ENCODE results near the gene SIAH3.

The SIAH3 gene

DNA sequence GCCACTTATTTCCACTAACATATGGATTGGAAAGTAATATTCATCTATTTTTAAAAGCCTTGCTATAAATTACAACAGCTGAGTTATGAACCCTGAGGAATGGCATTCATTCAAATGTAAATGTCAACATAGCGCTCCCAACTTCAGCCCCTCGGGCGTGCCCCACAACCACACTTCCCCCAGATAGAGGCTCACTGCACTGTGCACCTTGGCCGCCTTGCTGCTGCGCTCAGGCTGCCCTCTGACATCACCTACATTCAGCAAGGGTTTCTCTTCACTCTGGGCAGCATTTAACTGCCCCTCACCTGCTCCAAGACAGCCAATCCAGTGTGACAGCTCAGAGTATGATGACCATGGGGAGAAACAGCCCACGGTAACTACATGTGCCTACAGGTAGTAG, 35.1 kb downstream of the SIAH3 start:
- no peak for DNase-seq

DNA sequence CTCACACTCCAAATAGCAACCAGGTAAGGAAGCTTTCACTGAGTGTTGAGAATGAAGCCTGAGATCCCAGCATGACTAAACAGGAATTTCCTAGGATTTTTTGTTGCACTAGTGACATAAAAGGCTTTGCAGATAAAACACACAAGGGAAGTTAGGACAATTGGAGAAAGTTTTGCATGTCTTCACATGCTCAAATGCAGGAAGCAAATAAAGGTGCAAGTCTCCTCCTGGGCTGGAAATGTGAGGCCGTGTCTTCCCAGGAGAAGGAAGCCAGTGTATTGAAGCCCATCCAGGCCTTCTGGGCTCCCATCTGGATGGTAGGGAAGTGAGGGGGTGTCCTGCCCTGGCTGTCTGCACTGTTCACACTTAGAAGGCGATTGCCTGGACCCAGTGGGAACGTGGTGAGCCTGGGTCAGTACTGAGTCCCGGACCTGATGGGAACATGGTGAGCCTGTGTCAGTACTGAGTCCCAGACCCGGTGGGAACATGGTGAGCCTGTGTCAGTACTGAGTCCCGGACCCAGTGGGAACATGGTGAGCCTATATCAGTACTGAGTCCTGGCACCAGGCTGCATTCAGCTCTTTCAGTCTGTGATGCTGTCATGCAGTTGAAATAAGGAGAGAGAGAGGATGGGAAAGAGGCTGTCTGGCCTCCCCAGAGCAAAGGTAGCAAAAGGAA, 38.7 kb downstream of the SIAH3 start:
- no peak for DNase-seq

GRCh38 chr13:45811891-45812694, 39.5 kb downstream of the SIAH3 start:
- no peak for DNase-seq

DNA sequence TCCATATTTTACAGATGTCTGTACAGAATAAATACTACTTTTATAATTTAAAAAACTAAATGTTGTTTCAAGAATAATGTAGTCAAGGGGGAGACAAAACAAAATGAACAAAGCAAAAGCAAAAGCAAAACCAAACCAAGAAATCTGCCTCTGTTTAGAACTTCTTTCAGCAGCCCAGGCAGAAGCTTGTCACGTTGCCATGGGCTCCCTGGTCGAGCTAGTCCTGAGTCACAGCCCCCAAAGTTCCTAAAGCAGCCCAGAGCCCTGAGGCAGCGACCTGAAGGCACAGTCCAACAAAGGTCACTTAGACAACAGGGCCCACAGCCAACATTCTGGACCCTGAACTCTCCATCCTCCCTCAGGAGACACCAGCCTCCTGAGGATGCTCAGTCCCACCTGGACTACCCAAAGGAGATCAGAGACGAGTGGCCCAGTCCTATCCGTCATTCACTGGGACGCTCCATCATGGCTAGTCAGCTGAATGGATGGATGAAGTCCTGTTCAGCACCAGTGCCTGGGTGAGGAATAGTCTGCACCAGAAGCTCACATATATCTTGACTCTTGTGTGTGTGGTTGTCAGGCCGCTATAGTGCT, 41.7 kb downstream of the SIAH3 start:
- no peak for DNase-seq

DNA sequence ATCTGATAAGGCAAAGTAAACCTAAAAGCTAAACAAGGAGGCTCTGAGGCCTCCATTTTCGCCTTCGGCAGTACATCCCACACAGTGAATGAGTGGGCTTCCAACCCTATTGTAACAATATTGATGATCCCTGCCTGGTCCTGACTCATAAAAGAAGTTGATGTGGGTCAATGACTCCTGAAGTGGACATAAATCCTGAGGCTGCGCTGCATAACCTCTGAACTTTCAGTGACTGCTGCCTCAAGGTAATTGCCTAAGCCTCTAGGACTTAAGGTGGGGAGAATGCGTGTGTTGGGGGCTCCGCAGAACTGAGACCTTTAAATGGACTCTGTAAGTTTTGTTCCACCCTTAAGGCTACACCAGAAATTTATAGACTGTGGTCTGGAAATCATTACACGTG, 42.6 kb downstream of the SIAH3 start:
- DNase-seq, result no peak

GRCh38 chr13:45807520-45808099, 43.9 kb downstream of the SIAH3 start:
- no peak for DNase-seq

DNA sequence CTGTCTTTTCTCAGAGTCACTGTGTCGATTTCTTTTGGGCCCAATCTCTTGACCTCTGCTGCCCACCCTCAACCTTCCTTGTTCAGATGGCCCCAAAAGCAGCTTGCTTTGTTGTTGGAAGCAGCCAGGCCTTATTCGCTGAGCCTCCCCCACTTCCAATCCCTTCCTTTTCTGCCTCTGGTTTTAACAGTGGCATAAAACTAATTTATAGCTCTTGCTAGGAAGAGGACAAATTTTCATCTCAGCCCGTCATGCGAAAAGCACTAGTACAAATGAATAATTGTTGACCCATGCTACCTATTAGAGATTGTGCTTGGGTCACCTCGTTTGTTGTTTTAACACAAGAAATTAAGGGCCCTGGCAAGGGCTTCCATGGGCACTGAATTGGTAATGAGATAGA, 51.1 kb downstream of the SIAH3 start:
- no peak for DNase-seq

DNA sequence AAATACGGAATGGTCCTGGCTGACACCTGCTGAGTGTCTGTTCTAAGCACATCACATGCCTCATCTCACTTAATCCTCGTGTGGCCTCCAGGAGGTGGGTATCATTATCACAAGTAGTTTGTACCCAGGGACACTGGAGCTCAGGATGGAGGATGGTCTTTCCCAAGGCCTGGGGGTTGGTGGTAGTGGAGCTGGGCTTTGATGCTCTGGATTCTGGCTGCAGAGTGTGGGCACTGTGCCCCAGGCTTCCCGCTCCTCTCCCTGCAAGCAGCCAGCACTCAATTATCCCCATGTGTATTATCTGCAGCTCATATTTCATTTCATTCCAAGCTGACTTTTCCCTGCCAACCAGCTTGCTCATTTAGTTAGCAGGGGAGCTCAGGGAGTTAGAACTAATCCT, 52.1 kb downstream of the SIAH3 start:
- no peak for DNase-seq

DNA sequence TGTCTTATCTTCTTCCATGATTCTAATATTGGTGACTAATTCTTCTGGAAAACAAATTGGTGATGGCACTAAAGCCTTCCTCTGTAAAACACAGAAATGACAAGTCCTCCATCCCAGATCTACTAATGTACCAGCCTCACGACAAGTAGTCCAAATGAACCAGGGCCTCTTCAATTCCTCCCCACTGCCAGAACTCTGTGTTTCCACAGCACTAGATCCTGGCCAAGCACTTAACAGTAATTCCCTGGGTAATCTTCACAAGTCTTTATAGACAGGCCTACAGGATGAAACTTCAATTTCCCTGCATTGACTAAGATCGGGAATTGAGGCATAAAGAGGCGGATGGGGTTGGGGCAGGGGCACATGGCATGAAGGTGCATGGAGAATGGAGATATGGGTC, 52.7 kb downstream of the SIAH3 start:
- no peak for DNase-seq

DNA sequence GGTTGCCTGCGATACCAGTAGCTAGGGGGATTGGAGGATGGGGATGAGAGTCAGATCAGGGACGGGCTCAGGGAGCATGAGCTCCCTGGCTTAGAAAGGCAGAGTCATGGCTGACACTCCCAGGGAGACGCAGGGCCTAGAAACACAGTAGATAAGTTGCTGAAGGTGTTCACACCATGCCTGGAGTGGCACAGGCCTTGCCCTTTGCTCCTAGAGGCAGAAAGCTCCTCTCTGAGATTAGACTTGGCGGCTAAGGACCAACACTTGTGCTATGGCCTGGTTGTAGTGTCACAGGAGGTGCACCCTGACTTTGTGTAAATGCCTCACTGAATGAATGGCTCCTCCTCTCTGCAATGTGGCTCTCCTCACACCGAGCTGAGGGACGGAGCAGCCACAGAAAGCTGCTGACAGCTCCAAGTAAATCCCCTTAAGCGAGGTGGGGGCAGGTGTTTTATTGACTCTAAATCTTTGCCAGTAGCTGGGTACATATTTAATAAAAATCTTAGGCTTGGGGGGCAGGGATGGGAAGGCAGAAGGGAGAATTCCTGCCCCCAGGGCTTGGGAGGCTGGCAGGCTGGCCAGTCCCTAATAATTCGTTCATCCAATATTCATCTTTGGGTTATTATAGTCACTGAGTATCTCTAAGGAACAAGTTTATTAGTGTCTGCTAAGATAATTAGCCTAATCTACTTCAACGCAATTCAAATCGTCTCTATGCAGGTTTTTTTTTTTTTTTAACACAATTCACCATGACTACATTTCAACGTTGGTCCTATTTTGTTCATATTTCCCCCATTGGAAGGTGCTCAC, 54.9 kb downstream of the SIAH3 start:
- DNase-seq, result no peak

DNA sequence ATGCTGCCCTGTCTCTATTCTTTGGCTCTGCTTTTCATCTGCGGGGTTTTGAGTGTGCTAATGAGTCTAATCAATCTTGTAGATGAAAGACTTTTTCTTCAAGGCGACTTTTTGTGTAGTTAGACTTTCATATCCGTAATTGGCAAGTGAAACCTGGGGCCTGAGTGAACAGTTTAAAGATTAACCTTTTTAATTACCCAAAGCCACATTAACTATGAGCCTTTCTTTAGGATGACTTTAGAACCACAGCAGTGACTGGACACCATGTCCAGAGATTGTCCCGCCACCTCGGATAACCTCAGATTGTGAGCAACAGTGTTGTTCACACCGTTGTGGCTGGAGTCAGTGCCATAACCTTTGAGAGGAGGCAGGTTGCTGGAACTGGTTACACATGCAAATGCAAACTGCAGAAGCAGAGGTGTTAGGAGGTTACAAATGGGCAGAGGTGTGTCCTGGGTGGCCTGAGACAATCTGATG, 58.7 kb downstream of the SIAH3 start:
- DNase-seq, result no peak

DNA sequence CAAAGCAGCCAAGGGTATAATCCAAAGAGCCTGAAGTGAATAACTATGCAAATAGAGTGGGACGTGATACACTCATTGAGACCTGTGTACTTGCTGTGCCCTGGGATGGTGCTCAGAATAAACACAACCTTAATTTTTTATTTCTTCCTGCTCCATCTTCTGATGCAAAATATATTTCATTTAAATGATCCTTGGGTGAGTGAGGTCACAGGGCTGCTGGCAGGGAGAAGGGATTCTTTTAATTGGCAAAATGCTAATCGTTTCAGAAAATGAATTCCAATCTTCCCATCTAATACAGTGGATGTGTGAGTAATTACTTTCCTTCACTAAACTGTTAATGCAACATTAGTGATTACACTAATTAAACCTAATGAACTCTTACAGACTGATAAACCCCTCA, 63.5 kb downstream of the SIAH3 start:
- no peak for DNase-seq

DNA sequence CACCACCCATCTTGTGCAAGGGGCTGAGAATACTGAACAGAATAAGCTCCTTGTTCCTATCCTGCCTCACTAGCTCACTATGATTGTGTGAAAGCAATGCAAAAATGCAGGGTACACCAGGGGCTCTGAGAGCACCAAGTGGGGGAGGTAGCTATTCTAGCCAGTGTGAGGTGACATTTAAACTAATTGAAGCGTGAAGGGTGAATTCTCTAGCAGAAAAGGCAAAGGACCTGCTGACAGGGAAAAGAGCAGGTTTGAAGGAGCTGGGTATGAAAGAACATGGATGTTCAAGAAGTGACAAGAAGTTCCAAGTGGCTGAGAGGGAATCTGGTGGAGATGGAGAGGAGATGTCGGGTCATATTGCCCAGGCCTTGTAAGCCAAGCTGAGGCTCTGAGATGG, 64.2 kb downstream of the SIAH3 start:
- no peak for DNase-seq

DNA sequence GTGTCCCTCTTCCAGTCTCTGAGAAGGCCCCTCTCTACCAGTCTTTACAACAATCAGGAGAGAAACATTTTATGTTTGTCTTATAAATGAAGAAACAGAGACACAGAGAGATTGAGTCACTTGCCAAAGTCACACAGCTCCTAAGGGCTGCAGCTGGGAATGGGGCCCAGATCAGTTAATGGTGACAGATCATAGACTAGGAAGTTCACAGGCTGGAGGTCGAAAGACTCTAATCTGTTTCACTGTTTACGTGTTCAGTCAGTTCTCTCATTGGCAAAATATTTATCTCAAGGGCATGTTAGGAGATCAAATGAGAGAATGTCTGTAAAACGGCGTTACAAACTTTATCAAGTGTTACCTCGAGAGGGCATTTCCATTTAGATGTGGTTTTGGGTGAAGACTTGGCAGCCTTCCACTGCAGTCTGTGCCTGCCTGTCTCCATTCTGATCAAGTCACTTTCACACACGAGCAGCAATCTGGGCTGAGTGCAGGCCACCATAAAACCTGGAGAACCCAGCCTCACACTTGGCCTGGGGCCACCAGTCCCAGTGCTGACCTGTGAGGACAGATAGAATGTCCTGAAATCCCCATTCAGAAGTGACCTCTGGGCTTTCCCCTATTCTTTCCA, 65.1 kb downstream of the SIAH3 start:
- DNase-seq, result no peak

DNA sequence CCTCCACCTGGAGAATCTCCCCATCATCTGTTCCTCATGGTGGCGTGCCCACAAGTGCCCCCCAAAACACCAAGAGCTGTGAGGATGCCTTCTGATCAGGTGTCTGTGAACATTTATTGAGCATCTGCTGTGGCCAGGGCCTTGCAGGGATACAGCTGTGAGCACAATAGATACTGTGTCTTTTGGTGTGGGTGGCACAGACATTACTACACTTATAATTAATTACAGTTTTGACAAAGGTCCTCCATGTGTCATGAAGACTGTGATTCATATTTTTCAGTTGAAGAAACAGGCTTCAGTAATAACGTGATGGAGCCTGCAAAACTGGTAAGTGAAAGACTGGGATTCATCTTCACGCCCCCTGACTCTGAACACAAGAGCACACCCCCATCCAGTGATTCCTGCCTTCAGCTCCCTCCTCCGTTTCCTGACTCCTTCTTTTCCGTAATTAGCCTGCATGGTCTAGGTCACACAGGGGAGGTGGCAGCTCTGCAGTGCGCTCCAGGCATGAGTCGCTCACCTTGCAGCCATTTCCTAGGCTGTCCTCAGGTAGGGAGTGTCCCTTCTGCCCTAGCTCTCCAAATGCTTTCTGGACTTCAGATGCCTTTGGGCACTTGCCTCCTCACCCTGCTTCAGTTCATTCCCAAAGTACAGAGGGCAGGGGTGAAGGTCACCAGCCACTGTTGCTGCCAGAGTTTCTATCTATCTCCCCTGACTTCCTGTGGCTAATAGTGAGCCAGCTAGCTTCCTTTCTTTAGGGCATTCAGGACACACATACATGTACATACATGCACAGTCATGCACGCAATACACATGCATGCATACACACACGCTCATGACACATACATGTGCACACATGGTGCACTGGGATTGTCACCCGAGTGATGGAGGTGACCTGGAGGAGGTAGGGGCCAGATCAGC, 66.5 kb downstream of the SIAH3 start:
- DNase-seq, result no peak

DNA sequence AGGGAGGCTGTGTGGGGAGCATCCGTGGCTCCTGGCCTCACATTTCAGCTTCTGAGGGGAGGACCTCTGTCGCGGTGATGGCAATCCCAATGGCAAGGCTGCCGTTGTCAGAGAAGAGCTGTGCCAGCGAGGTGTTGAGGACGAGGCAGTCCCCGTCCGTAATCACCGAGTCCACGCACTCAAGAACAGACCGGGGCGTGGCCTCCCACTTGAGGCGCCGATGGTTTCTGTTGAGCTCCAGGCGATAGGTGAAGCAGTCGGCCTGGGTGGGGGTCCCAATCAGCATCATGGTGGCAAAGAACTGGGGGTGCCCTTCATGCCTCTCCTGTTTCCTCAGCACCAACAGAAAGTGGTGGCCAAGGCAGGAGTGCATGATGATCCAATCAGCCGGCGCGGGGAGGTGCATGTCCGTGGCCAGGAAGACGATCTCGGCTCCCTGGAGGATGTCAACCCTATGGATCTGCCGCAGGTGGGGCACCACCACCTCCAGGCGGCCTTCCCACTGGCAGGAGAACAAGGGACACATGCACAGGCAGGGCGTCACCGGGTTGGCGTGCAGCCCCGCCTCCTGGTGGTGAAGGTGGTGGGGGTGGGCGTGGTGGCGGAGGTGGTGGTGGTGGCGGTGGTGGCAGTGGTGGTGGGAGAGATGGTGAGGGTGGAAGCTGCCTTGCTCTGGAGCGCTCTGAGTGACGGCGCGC, 68.1 kb downstream of the SIAH3 start:
- DNase-seq, result no peak

DNA sequence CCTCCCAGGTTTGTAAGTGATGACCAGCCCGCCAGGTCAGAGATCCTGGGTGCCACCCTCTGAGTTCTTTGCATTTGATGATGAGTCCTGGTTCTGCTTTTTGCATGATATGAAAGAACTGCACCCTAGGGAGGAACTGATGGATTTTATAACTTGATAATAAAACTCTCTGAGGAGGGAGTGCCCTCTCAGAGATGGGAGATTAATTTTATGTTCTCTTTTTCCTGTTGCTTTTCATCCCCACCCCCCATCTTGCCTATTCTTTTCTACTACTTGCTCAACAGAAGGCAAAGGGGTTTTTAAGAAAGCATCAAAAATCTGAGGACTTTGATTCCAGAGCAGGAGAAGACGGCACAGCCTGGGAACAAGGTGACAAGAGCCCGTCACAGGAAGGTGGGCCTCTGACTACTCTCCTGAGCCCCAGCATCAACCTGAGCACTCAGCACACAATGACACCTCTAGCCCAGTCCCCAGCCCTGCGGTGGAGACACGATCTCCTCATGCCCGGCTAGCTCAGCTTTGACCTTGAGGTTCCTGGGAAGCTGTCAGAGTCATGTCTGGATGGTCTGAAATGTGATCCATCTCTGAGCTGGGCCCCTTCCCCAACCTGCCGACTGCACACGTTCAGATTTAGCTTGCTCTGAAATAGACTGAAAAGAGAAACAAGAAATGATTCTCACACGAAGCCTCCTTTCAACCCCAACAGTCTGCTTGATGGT, 69.1 kb downstream of the SIAH3 start:
- no peak for DNase-seq

DNA sequence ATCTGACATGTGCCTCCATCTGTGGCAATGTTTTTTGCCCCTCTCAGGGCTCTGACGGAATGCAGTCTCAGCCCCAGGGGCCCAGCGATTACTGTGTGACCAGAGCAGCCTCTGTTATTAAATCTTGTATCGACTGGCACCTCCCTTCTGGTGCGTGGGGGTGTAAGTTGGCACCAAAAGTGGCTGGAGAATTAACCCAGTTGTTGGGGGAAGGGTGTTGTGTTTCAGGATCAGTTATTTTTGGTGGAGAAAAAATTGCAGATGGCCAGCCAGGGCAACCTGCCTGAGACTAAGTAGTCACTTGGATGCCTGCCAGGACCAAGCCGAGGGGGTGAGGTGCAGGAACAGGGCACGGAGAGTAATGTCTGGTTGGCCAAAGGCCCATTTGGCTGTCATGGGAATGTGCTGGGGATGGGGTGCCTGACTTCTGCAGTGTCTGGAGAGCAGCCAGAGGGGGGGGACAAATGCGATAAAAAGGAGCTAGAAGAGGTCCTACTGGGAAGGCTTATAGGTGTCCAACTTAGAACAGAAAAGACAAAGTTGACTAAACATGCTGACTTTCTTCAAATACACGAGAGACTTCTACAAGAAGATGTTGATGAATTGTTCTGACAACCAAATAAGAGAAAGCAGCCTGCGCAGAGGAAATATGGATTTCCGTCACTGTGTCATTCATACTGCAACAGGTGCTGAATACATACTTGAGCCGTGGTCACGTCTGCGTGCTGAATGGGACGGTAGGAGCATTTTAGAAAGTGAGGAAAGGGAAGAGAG, 69.8 kb downstream of the SIAH3 start:
- no peak for DNase-seq

DNA sequence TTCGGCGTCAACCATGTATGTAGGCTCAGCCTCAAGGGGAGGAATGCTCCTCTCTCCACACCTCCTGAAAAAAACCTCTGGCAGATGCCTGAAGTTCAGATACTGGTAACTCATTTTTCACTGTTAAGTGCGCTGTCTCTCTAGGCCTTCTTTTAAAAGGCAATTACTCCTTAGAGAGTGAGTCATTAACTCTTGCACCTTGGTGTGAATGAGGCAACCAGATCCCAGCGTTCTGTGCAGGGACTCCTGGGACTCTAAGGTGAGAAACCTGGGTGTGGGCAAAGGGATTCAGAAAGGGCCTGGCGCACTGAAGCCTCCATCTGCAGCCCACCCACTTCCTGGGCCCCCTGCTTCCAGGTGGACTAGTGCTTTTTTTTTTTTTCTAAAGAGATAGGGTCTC, 71.7 kb downstream of the SIAH3 start:
- DNase-seq, result no peak

All from NK-92 treated with Interleukin-12 subunit alpha and Interleukin-12 subunit beta, amount 100 ng/mL, for 24 hours (cell line).